KOPT-K1 (cell line): ENCODE data around the gene PILRB.
"Not testable (repeated sequence)": the region's sequence is repeated elsewhere in the genome, so short reads cannot be mapped to it uniquely, and the experiment has no call there.

ENCODE experiments used
- H3K27ac ChIP-seq: fragments of 200-600 bp; sonication (generic); 2 replicates; pipeline ENCODE4 v1.5.1; 2016; ENCODE audit warnings: antibody characterized with exemption, mild to moderate bottlenecking, low read depth, low read length; ENCODE audit not compliant: poor library complexity, severe bottlenecking
- H3K36me3 ChIP-seq: fragments of 200-600 bp; sonication (generic); 2 replicates; pipeline ENCODE4 v1.5.1; 2017; ENCODE audit warnings: antibody characterized with exemption, mild to moderate bottlenecking, low read length, moderate library complexity; ENCODE audit not compliant: insufficient read depth
- H3K9me3 ChIP-seq: fragments of 200-600 bp; sonication (generic); 2 replicates; pipeline ENCODE4 v1.5.1; 2017; ENCODE audit warnings: antibody characterized with exemption, low read length, mild to moderate bottlenecking; ENCODE audit not compliant: insufficient read depth, poor library complexity, severe bottlenecking

The PILRB gene

GRCh38 chr7:100348805-100349204 is 9.1 kb upstream of the PILRB start:
- H3K9me3 ChIP-seq = no peaks in the 10 kb centered on the region
- H3K27ac ChIP-seq = no peak overlapping the region
- peaks cover 92% of the 10 kb centered on the region for H3K36me3 ChIP-seq

GRCh38 chr7:100349757-100350156 is 8.2 kb upstream of the PILRB start:
- Histone ChIP-seq H3K36me3 (peaks cover 93% of the 10 kb centered on the region), H3K27ac (no peak overlapping the region), H3K9me3 (no peaks in the 10 kb centered on the region)

- Histone ChIP-seq H3K27ac (peak overlapping the region; percentile 45), H3K9me3 (no peaks in the 10 kb centered on the region), H3K36me3 (peaks cover 100% of the 10 kb centered on the region)
Measured at GRCh38 chr7:100351657-100352058, 6.3 kb upstream of the PILRB start.

GRCh38 chr7:100352230-100352781 is 5.6 kb upstream of the PILRB start:
- Histone ChIP-seq H3K27ac (peak overlapping the region; percentile 45), H3K36me3 (peaks cover 100% of the 10 kb centered on the region)
- not testable (repeated sequence) for H3K9me3 ChIP-seq

GRCh38 chr7:100352984-100353684 is 4.8 kb upstream of the PILRB start:
- peaks cover 100% of the 10 kb centered on the region for H3K36me3 ChIP-seq
- H3K27ac ChIP-seq = peak overlapping the region; percentile 29
- H3K9me3 ChIP-seq = no peaks in the 10 kb centered on the region

GRCh38 chr7:100353685-100354330 is 4.1 kb upstream of the PILRB start:
- Histone ChIP-seq H3K36me3 (peaks cover 100% of the 10 kb centered on the region), H3K9me3 (no peaks in the 10 kb centered on the region), H3K27ac (peak overlapping the region; percentile 29)

- no peak overlapping the region for H3K27ac ChIP-seq
- H3K9me3 ChIP-seq = no peaks in the 10 kb centered on the region
- H3K36me3 ChIP-seq = peaks cover 100% of the 10 kb centered on the region
Measured at GRCh38 chr7:100356416-100357068, 1.4 kb upstream of the PILRB start.

- Histone ChIP-seq H3K27ac (no peak overlapping the region), H3K9me3 (no peaks in the 10 kb centered on the region), H3K36me3 (peaks cover 100% of the 10 kb centered on the region)
Measured at GRCh38 chr7:100357131-100357561, 771 bp upstream of the PILRB start.

- Histone ChIP-seq H3K36me3 (peaks cover 100% of the 10 kb centered on the region), H3K27ac (no peak overlapping the region), H3K9me3 (no peaks in the 10 kb centered on the region)
Measured at GRCh38 chr7:100358857-100359212, 918 bp downstream of the PILRB start.

- H3K9me3 ChIP-seq = no peaks in the 10 kb centered on the region
- peaks cover 99% of the 10 kb centered on the region for H3K36me3 ChIP-seq
- H3K27ac ChIP-seq = no peak overlapping the region
Measured at GRCh38 chr7:100360135-100360854, 2.4 kb downstream of the PILRB start.

GRCh38 chr7:100363098-100363497 is 5.2 kb downstream of the PILRB start:
- Histone ChIP-seq H3K27ac (no peak overlapping the region), H3K36me3 (peaks cover 97% of the 10 kb centered on the region)

GRCh38 chr7:100363797-100364196 is 5.9 kb downstream of the PILRB start:
- not testable (repeated sequence) for H3K9me3 ChIP-seq, H3K27ac ChIP-seq
- H3K36me3 ChIP-seq = peaks cover 97% of the 10 kb centered on the region

More at GRCh38 chr7:100363098-100363497, 5.2 kb downstream of the PILRB start:
- no peaks in the 10 kb centered on the region for H3K9me3 ChIP-seq

- peaks cover 96% of the 10 kb centered on the region for H3K36me3 ChIP-seq
- H3K27ac ChIP-seq = no peak overlapping the region
- no peaks in the 10 kb centered on the region for H3K9me3 ChIP-seq
Measured at GRCh38 chr7:100364480-100364879, 6.6 kb downstream of the PILRB start.

GRCh38 chr7:100365998-100366367 is 8.1 kb downstream of the PILRB start:
- H3K27ac ChIP-seq = peak overlapping the region; percentile 40
- H3K36me3 ChIP-seq = peaks cover 81% of the 10 kb centered on the region
- H3K9me3 ChIP-seq = not testable (repeated sequence)
